ACHN (cell line): ENCODE data around the gene RNASET2.

Experiments
- DNase-seq: peaks from one replicate; pipeline ENCODE4 v3.0.0-alpha.2; 2015
- in situ Hi-C: cut with HindIII; loops from 2 replicates; pipeline ENCODE4 v1.10.0; 2017; ENCODE audit warnings: low sequenced_read_pairs, low pct_ligation_motif_present, low pct_unique_long_range_greater_than_20kb

The RNASET2 gene

DNA sequence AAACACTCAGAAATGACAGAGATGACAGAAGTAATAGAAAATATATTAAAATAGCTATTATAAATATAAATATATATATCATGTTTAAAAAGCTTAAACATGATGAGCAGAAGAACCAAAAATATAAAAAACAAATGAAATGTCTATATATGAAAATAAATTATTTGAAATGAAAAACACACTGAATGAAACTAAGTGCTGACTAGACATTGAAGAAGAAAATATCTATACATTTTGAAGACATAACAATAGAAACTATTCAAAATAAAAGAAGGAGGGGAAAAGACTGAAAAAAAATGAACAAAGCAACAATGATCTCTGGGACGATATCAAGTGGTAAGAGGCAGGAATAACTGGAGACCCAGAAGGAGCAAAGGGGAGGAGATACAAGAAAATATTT, 76.8 kb downstream of the RNASET2 start:
- no peak for DNase-seq

More for the DNA sequence above, 76.8 kb downstream of the RNASET2 start:
- in situ Hi-C loops = no loop called here
